Gastroesophageal sphincter (tissue), 3 donors: ENCODE results near the gene BCL2L1.

Experiments used
- CTCF ChIP-seq, 4 experiments: fragments of 200-600 bp in 2 of 4; fragments of 450-650 bp in 2 of 4; sonication (generic) in 1 of 4; IDR thresholded peaks; one replicate each; pipeline ENCODE4 v1.5.1; 2017 to 2019; ENCODE audit warnings: antibody characterized with exemption in 4 of 4, mild to moderate bottlenecking in 2 of 4, moderate library complexity in 2 of 4
- EP300 ChIP-seq: sonication (generic); formaldehyde crosslinking; IDR thresholded peaks from one replicate; pipeline ENCODE4 v1.6.1; 2017; ENCODE audit warnings: antibody characterized with exemption, mild to moderate bottlenecking
- POLR2A ChIP-seq, 2 donors: fragments of 450-650 bp; IDR thresholded peaks; one replicate each; pipeline ENCODE4 v1.6.1; 2017; ENCODE audit warnings: antibody characterized with exemption in 2 of 2, mild to moderate bottlenecking in 2 of 2, moderate library complexity in 1 of 2

- TF ChIP-seq CTCF (IDR thresholded peaks at IDR 0.05): no peak
- TF ChIP-seq POLR2A (IDR thresholded peaks at IDR 0.05): no peak
- no peak for TF ChIP-seq EP300
These were observed 83.9 kb downstream of the BCL2L1 start for GRCh38 chr20:31638816-31639215.
